ENCODE measurements around the gene DVL3.
A peak's percentile ranks its signal among the peaks of the same experiment; 100 is the strongest.
"Not testable (repeated sequence)": the region's sequence is repeated elsewhere in the genome, so short reads cannot be mapped to it uniquely, and the experiment has no call there.

DVL3 gene

DNA sequence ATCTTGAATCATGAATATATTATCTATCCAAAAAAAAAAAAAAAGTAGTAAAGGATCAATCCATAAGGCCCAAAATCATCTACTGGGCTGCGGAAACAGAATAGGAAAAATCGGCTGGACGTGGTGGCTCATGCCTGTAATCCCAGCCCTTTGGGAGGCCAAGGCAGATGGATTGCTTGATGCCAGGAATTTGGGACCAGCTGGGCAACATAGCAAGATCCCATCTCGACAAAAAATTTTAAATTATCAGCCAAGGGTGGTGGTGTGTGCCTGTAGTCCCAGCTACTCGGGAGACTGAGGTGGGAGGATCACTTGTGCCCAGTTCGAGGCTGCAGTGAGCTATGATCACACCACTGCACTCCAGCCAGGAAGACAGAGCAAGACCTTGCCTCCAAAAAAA, 6.1 kb upstream of the DVL3 start:
- no peaks in the 10 kb centered on the region for H3K27me3 ChIP-seq (ENCODE audit: control insufficient read depth, low read length)

GRCh38 chr3:184149770-184150169, 5.4 kb upstream of the DVL3 start:
- H3K4me2 ChIP-seq (ENCODE audit: low read length); H3K9me3 ChIP-seq (ENCODE audit: control insufficient read depth, insufficient read depth, low read length); H3K4me3 ChIP-seq (ENCODE audit: low read length); H4K20me1 ChIP-seq (ENCODE audit: control insufficient read depth, insufficient read depth, low read depth, low read length); H3K4me1 ChIP-seq (ENCODE audit: control insufficient read depth, low read length); H3K79me2 ChIP-seq (ENCODE audit: control insufficient read depth, low read length); H3K27ac ChIP-seq (ENCODE audit: low read depth, low read length); H3K27me3 ChIP-seq (ENCODE audit: control insufficient read depth, low read length); H3K9me2 ChIP-seq (replicated peaks; ENCODE audit: control insufficient read depth, low read length): not testable (repeated sequence)
- peaks cover 19% of the 10 kb centered on the region for H3F3A ChIP-seq (ENCODE audit: control insufficient read depth, insufficient read depth)
- peaks cover 14% of the 10 kb centered on the region for H3K36me3 ChIP-seq (ENCODE audit: control insufficient read depth, low read length)

More for the DNA sequence above, 6.1 kb upstream of the DVL3 start:
- H3K4me1 ChIP-seq (ENCODE audit: control insufficient read depth, low read length): peaks cover 6% of the 10 kb centered on the region; the same call in 1 of the 2 replicates
- H3K36me3 ChIP-seq (ENCODE audit: control insufficient read depth, low read length): peaks cover 20% of the 10 kb centered on the region
- no peak overlapping the region for H3K4me2 ChIP-seq (ENCODE audit: low read length)
- no peaks in the 10 kb centered on the region for H4K20me1 ChIP-seq (ENCODE audit: control insufficient read depth, insufficient read depth, low read depth, low read length)
- H3K9me3 ChIP-seq (ENCODE audit: control insufficient read depth, insufficient read depth, low read length): no peaks in the 10 kb centered on the region
- no peak overlapping the region for H3K27ac ChIP-seq (ENCODE audit: low read depth, low read length)
- no peak overlapping the region for H3K4me3 ChIP-seq (ENCODE audit: low read length)
- H3K79me2 ChIP-seq (ENCODE audit: control insufficient read depth, low read length): no peaks in the 10 kb centered on the region
- peaks cover 15% of the 10 kb centered on the region for H3F3A ChIP-seq (ENCODE audit: control insufficient read depth, insufficient read depth)
- TF ChIP-seq EZH2phosphoT487 (IDR thresholded peaks at IDR 0.05; ENCODE audit: borderline replicate concordance, low read length) (no peak), CTCF (IDR thresholded peaks at IDR 0.05; ENCODE audit: low read depth, low read length, poor library complexity, severe bottlenecking) (no peak)
- H3K9me2 ChIP-seq (replicated peaks; ENCODE audit: control insufficient read depth, low read length): no peaks in the 10 kb centered on the region

GRCh38 chr3:184155644-184156521, 706 bp downstream of the DVL3 start:
- peaks cover 51% of the 10 kb centered on the region for H3K79me2 ChIP-seq (ENCODE audit: control insufficient read depth, low read length)

More at GRCh38 chr3:184155644-184156521, 706 bp downstream of the DVL3 start:
- Histone ChIP-seq H3K27ac (ENCODE audit: low read depth, low read length) (peak overlapping the region; percentile 53), H3F3A (ENCODE audit: control insufficient read depth, insufficient read depth) (peaks cover 12% of the 10 kb centered on the region), H3K27me3 (ENCODE audit: control insufficient read depth, low read length) (no peaks in the 10 kb centered on the region), H3K4me2 (ENCODE audit: low read length) (peak overlapping the region; percentile 82), H3K4me3 (ENCODE audit: low read length) (peak overlapping the region; percentile 99), H3K4me1 (ENCODE audit: control insufficient read depth, low read length) (peaks cover 35% of the 10 kb centered on the region), H3K9me2 (replicated peaks; ENCODE audit: control insufficient read depth, low read length) (no peaks in the 10 kb centered on the region), H3K9me3 (ENCODE audit: control insufficient read depth, insufficient read depth, low read length) (no peaks in the 10 kb centered on the region), H4K20me1 (ENCODE audit: control insufficient read depth, insufficient read depth, low read depth, low read length) (0 out of 2 replicates have a peak, but pooled peaks cover 9% of the 10 kb centered on the region), H3K36me3 (ENCODE audit: control insufficient read depth, low read length) (peaks cover 12% of the 10 kb centered on the region)
- TF ChIP-seq EZH2phosphoT487 (IDR thresholded peaks at IDR 0.05; ENCODE audit: borderline replicate concordance, low read length) (no peak), CTCF (IDR thresholded peaks at IDR 0.05; ENCODE audit: low read depth, low read length, poor library complexity, severe bottlenecking) (no peak)
